IPS-20b (cell line): Measurements from ENCODE around the gene DEXI.
"Not testable (repeated sequence)": the region's sequence is repeated elsewhere in the genome, so short reads cannot be mapped to it uniquely, and the experiment has no call there.

ENCODE experiments used
- H3K27ac ChIP-seq: one replicate; pipeline ENCODE4 v1.5.1; 2013; ENCODE audit warnings: low read length
- H3K27me3 ChIP-seq: 2 replicates; pipeline ENCODE4 v1.6.1; 2013; ENCODE audit warnings: mild to moderate bottlenecking, low read length, inconsistent platforms; ENCODE audit not compliant: insufficient read depth
- H3K36me3 ChIP-seq: 2 replicates; pipeline ENCODE4 v1.6.1; 2013; ENCODE audit warnings: low read depth, mild to moderate bottlenecking, inconsistent platforms, low read length, moderate library complexity; ENCODE audit not compliant: insufficient read depth
- H3K4me1 ChIP-seq: 2 replicates; pipeline ENCODE4 v1.6.1; 2013; ENCODE audit warnings: mild to moderate bottlenecking, control low read depth, inconsistent platforms, low read length, moderate library complexity; ENCODE audit not compliant: insufficient read depth
- H3K4me3 ChIP-seq: 2 replicates; pipeline ENCODE4 v1.5.1; 2013; ENCODE audit warnings: mild to moderate bottlenecking, low read length, inconsistent platforms
- H3K9ac ChIP-seq: 2 replicates; pipeline ENCODE4 v1.6.1; 2013; ENCODE audit warnings: low read depth, mild to moderate bottlenecking, inconsistent platforms, low read length, moderate library complexity
- H3K9me3 ChIP-seq: 2 replicates; pipeline ENCODE4 v1.6.1; 2013; ENCODE audit warnings: mild to moderate bottlenecking, low read depth, low read length, inconsistent platforms; ENCODE audit not compliant: insufficient read depth

The DEXI gene

GRCh38 chr16:10966559-10966958, 24.3 kb upstream of the DEXI start:
- peaks cover 24% of the 10 kb centered on the region for H3K36me3 ChIP-seq
- not testable (repeated sequence) for H3K4me1 ChIP-seq, H3K4me3 ChIP-seq, H3K9ac ChIP-seq, H3K27me3 ChIP-seq, H3K9me3 ChIP-seq, H3K27ac ChIP-seq

DNA sequence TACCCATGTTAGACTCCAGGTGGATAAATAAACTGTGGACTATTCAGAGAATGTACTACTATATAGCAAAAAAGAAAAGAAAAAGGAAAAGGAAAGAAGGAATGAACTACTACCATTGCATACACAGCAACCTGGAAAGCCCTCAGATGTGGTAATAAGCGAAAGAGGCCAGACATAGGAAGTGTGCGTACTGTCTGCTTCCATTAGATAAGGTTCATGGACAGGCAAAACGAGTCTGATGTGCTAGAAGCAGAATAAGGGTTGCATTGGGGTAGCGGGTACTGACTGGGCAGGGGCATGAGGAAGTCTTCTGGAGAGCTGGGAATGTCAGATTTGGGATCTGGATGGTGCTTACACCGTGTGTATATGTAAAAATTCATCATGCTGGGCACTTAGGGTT, 23.9 kb upstream of the DEXI start:
- Histone ChIP-seq H3K36me3 (peaks cover 22% of the 10 kb centered on the region), H3K4me3 (no peak overlapping the region), H3K27me3 (no peaks in the 10 kb centered on the region), H3K4me1 (no peaks in the 10 kb centered on the region), H3K9ac (no peak overlapping the region), H3K27ac (no peak overlapping the region), H3K9me3 (no peaks in the 10 kb centered on the region)

GRCh38 chr16:10965440-10966061, 23.3 kb upstream of the DEXI start:
- no peak overlapping the region for H3K4me3 ChIP-seq
- no peaks in the 10 kb centered on the region for H3K4me1 ChIP-seq
- no peak overlapping the region for H3K9ac ChIP-seq
- H3K9me3 ChIP-seq, result no peaks in the 10 kb centered on the region
- peaks cover 20% of the 10 kb centered on the region for H3K36me3 ChIP-seq
- no peak overlapping the region for H3K27ac ChIP-seq
- no peaks in the 10 kb centered on the region for H3K27me3 ChIP-seq

- Histone ChIP-seq H3K9me3 (no peaks in the 10 kb centered on the region), H3K36me3 (peaks cover 20% of the 10 kb centered on the region), H3K27me3 (no peaks in the 10 kb centered on the region), H3K9ac (no peak overlapping the region), H3K4me1 (no peaks in the 10 kb centered on the region), H3K27ac (no peak overlapping the region), H3K4me3 (no peak overlapping the region)
Measured at GRCh38 chr16:10964891-10965326, 22.6 kb upstream of the DEXI start.

DNA sequence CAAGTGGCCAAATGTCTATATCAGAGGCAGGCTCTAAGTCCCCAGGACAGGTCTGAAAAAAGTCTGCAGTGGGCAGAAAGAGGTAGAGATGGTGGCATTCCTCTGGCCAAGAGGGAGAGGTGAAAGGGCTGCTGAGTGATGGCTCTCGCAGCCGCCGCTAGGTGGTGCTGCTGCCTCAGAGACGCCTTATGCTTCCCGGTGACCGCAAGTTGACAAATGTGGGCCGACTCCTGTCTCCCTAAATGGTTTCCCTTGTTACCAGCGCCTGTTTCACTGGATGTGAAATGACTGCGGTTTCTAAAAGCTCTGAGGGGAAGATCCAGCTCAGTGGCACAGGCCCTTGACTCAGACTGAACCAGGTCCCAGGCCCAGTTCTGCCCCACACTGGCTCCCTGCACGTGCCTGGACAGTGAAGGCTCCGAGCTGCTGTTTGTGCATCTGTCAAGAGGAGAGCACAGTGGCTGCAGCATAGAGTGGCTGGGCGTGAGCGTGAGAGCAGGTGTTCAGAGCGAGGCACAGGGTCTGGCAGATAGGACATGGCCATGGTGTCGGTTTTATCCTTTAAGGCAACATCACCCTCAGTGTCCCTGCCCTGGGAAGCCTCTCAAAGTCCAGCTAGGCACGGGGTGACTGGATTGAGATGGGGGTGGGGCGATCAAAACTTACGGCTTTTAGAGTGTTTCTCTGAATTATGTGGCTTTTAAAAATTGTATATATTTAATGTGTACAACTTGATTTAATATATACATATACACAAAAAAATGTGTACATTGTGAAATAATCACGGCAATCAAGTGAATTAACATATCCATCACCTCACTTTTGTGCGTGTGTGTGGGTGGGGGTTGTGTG, 22.0 kb upstream of the DEXI start:
- no peak overlapping the region for H3K27ac ChIP-seq
- peaks cover 20% of the 10 kb centered on the region for H3K36me3 ChIP-seq
- no peaks in the 10 kb centered on the region for H3K27me3 ChIP-seq
- no peak overlapping the region for H3K9ac ChIP-seq
- no peaks in the 10 kb centered on the region for H3K4me1 ChIP-seq
- H3K9me3 ChIP-seq, result no peaks in the 10 kb centered on the region
- no peak overlapping the region; the same call in 1 of the 2 replicates for H3K4me3 ChIP-seq

DNA sequence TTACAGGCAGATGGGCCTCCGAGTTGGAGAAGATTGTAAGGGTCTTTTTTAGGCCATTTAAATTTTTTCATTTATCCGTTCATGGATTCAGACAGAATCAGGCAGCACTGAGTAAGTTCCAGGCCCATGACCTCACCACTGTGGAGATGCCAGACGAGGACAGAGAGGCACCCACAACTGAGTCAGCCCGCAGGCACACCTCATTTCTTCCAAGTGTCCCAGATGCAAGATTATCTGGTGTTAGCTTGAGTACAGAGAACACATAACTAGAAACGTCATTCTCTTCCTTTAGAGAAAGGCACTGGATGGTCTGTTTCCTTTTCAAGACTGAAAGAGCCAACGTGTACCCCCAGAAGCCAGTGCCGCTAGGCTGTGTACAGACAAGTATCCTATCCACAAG, 19.0 kb upstream of the DEXI start:
- Histone ChIP-seq H3K27me3 (no peaks in the 10 kb centered on the region), H3K36me3 (peaks cover 16% of the 10 kb centered on the region), H3K27ac (no peak overlapping the region), H3K9me3 (no peaks in the 10 kb centered on the region), H3K4me1 (no peaks in the 10 kb centered on the region), H3K4me3 (no peak overlapping the region), H3K9ac (no peak overlapping the region)

GRCh38 chr16:10959161-10959560, 16.9 kb upstream of the DEXI start:
- Histone ChIP-seq H3K4me1 (no peaks in the 10 kb centered on the region), H3K9me3 (no peaks in the 10 kb centered on the region), H3K9ac (no peak overlapping the region), H3K36me3 (peaks cover 16% of the 10 kb centered on the region), H3K27ac (no peak overlapping the region), H3K4me3 (no peak overlapping the region), H3K27me3 (no peaks in the 10 kb centered on the region)

- Histone ChIP-seq H3K36me3 (peaks cover 7% of the 10 kb centered on the region), H3K27me3 (no peaks in the 10 kb centered on the region), H3K9ac (no peak overlapping the region), H3K4me1 (no peaks in the 10 kb centered on the region), H3K27ac (no peak overlapping the region), H3K4me3 (no peak overlapping the region), H3K9me3 (no peaks in the 10 kb centered on the region)
Measured at GRCh38 chr16:10957771-10958482, 15.7 kb upstream of the DEXI start.

- H3K27ac ChIP-seq, result no peak overlapping the region
- H3K27me3 ChIP-seq, result no peaks in the 10 kb centered on the region
- no peaks in the 10 kb centered on the region for H3K9me3 ChIP-seq
- no peak overlapping the region for H3K4me3 ChIP-seq
- H3K4me1 ChIP-seq, result peaks cover 16% of the 10 kb centered on the region
- H3K9ac ChIP-seq, result no peak overlapping the region
- H3K36me3 ChIP-seq, result no peaks in the 10 kb centered on the region; the same call in 1 of the 2 replicates
Measured at GRCh38 chr16:10954903-10955302, 12.6 kb upstream of the DEXI start.

DNA sequence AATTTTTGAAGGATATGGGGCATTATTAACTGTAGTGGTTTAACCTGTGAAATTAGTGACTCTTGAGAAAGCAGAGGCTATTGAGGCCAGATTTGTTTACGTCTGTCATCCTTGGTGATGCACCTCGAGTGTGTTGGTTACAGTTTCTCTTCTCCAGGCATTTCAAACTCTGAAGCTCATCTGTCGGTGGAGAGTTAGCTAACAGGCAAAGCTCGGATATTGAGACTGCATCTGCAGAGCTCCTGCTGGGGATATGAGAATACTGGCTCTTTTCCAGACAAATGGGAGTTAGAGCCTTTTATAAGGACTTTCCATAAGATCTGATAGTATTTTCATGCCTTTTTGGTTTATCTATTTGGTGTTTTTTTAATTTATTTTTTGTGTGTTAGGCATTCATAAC, 8.8 kb upstream of the DEXI start:
- Histone ChIP-seq H3K27me3 (no peaks in the 10 kb centered on the region), H3K9ac (no peak overlapping the region), H3K4me3 (no peak overlapping the region), H3K4me1 (peaks cover 40% of the 10 kb centered on the region), H3K27ac (no peak overlapping the region), H3K9me3 (no peaks in the 10 kb centered on the region), H3K36me3 (no peaks in the 10 kb centered on the region)

DNA sequence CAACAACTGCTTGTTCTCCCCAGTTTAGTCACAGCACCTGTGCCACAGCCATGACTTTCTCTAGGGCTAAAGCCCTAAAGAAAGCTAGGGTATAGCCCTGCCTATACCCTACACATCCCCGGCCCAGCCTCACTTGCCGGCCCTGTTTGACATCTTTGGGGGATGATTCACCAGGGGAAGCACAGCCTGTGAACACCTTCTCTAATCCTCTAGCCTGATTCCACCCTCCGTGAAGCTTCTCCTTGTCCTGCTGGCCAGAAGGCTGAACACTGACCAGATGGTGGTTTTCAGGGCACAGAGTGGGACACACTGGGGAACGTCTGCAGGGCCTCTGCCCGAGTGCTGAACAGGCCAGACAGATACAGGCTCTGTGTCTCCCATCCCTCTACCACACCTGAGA, 8.1 kb upstream of the DEXI start:
- Histone ChIP-seq H3K4me3 (no peak overlapping the region), H3K27ac (no peak overlapping the region)

More for the DNA sequence above, 8.1 kb upstream of the DEXI start:
- Histone ChIP-seq H3K36me3 (no peaks in the 10 kb centered on the region), H3K27me3 (no peaks in the 10 kb centered on the region), H3K9ac (no peak overlapping the region), H3K9me3 (no peaks in the 10 kb centered on the region), H3K4me1 (peaks cover 43% of the 10 kb centered on the region)
